Prostate gland (tissue), 2 donors: ENCODE measurements around the gene RNPEP.

Source experiments
- POLR2A ChIP-seq: fragments of 450-650 bp; IDR thresholded peaks from one replicate; pipeline ENCODE4 v1.6.1; 2016; ENCODE audit warnings: antibody characterized with exemption, mild to moderate bottlenecking
- POLR2AphosphoS5 ChIP-seq: sonication (generic); formaldehyde crosslinking; IDR thresholded peaks from one replicate; pipeline ENCODE4 v1.6.1; 2017; ENCODE audit warnings: antibody characterized with exemption
- TF ChIP-seq, protein P1 (sequence below), 4 experiments: fragments of 200-600 bp in 2 of 4; fragments of 450-650 bp in 2 of 4; sonication (generic) in 2 of 4; IDR thresholded peaks; 1 replicate in 3 of 4; 2 replicates in 1 of 4; pipeline ENCODE4 v1.5.1; 2016 to 2019; ENCODE audit warnings: antibody characterized with exemption in 4 of 4, mild to moderate bottlenecking in 2 of 4, moderate library complexity in 2 of 4

DNA sequence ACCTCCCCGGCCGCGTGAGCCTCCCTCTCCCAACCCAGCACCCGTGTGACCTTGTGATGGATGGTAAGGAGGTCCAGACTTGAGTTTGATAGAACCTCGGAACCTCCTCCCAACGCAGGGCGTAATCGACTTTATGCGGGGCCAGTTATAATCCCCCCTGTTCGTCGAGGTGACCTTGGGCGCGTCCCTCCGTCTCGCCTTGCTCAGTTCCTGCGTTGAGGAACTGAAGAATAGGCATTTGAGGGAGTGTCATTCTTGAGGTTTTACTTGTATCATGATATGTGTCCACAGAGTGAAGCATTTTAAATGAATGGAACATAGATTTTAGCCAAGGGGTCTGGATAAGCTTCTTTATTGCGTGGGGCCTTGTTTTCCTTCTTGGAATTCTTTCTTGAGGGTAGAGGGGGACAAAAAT is 26.7 kb upstream of the RNPEP start:
- no peak for TF ChIP-seq POLR2A
- TF ChIP-seq, protein P1, sequence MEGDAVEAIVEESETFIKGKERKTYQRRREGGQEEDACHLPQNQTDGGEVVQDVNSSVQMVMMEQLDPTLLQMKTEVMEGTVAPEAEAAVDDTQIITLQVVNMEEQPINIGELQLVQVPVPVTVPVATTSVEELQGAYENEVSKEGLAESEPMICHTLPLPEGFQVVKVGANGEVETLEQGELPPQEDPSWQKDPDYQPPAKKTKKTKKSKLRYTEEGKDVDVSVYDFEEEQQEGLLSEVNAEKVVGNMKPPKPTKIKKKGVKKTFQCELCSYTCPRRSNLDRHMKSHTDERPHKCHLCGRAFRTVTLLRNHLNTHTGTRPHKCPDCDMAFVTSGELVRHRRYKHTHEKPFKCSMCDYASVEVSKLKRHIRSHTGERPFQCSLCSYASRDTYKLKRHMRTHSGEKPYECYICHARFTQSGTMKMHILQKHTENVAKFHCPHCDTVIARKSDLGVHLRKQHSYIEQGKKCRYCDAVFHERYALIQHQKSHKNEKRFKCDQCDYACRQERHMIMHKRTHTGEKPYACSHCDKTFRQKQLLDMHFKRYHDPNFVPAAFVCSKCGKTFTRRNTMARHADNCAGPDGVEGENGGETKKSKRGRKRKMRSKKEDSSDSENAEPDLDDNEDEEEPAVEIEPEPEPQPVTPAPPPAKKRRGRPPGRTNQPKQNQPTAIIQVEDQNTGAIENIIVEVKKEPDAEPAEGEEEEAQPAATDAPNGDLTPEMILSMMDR (IDR thresholded peaks at IDR 0.05), result no peak
- no peak for TF ChIP-seq POLR2AphosphoS5
